Fibroblast of lung (primary cell): ENCODE results near the gene TRIM60.
"Not testable (repeated sequence)": the region's sequence is repeated elsewhere in the genome, so short reads cannot be mapped to it uniquely, and the experiment has no call there.

Experiments
- EZH2 ChIP-seq: IDR thresholded peaks from 2 replicates; pipeline ENCODE4 v1.5.1; 2012; ENCODE audit warnings: low read length, control low read depth, mild to moderate bottlenecking; ENCODE audit errors: missing control alignments
- TF ChIP-seq, protein P1 (sequence below), 2 donors: IDR thresholded peaks in 1 of 2; conservative IDR thresholded peaks in 1 of 2; 1 replicate in 1 of 2; 2 replicates in 1 of 2; pipeline ENCODE4 v1.5.1; 2011 to 2012; ENCODE audit warnings: low read length in 2 of 2, control low read depth in 1 of 2, inconsistent platforms in 1 of 2, low read depth in 1 of 2, mild to moderate bottlenecking in 1 of 2

DNA sequence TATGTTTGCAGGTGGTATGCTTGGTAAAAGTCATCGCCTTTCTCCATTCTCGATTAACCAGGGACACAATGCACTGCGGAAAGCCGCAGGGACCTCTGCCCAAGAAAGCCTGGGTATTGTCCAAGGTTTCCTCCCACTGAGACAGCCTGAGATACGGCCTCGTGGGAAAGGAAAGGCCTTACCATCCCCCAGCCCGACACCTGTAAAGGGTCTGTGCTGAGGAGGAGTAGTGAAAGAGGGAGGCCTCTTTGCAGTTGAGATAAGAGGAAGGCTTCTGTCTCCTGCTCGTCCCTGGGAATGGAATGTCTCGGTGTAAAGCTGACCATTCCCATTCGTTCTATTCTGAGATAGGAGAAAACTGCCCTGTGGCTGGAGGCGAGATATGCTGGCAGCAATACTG, 41.5 kb downstream of the TRIM60 start:
- TF ChIP-seq EZH2: not testable (repeated sequence)
- TF ChIP-seq, protein P1, sequence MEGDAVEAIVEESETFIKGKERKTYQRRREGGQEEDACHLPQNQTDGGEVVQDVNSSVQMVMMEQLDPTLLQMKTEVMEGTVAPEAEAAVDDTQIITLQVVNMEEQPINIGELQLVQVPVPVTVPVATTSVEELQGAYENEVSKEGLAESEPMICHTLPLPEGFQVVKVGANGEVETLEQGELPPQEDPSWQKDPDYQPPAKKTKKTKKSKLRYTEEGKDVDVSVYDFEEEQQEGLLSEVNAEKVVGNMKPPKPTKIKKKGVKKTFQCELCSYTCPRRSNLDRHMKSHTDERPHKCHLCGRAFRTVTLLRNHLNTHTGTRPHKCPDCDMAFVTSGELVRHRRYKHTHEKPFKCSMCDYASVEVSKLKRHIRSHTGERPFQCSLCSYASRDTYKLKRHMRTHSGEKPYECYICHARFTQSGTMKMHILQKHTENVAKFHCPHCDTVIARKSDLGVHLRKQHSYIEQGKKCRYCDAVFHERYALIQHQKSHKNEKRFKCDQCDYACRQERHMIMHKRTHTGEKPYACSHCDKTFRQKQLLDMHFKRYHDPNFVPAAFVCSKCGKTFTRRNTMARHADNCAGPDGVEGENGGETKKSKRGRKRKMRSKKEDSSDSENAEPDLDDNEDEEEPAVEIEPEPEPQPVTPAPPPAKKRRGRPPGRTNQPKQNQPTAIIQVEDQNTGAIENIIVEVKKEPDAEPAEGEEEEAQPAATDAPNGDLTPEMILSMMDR (conservative IDR thresholded peaks at IDR 0.05 in 1 of 2, IDR thresholded peaks at IDR 0.05 in 1 of 2; ENCODE audit: low read depth in 1 of 2, low read length in 2 of 2): not testable (repeated sequence)
